ENCODE measurements around the gene ADAMTS12. TPM values are rescaled to one million over a fixed set of nuclear protein-coding genes. Genes with fewer than 3 reads are reported as not detected.

The ADAMTS12 gene
- total and polyA plus RNA-seq, 2 experiments from 2014 or later = 7.8 to 11.5 TPM

- Histone ChIP-seq H2AFZ (no peak overlapping the region), H3K27me3 (replicated peaks; ENCODE audit: insufficient read depth) (no peaks in the 10 kb centered on the region), H3K4me1 (ENCODE audit: insufficient read depth) (peaks cover 20% of the 10 kb centered on the region), H3K9me3 (ENCODE audit: low read depth) (no peaks in the 10 kb centered on the region), H3K9me2 (ENCODE audit: insufficient read depth) (no peaks in the 10 kb centered on the region), H3K4me2 (ENCODE audit: unreplicated experiment) (peak overlapping the region; percentile 70), H3F3A (ENCODE audit: insufficient read depth) (peaks cover 20% of the 10 kb centered on the region), H3K9ac (peak overlapping the region; percentile 31), H3K27ac (peak overlapping the region; percentile 70), H3K79me2 (ENCODE audit: insufficient read depth) (no peaks in the 10 kb centered on the region), H3K4me3 (peak overlapping the region; percentile 22; the same call in 1 of the 2 replicates), H3K36me3 (ENCODE audit: low read depth) (no peaks in the 10 kb centered on the region), H4K20me1 (ENCODE audit: insufficient read depth) (no peaks in the 10 kb centered on the region)
- in situ Hi-C loops (cut with MboI) = no loop called here
- 33 to 37% methylated on average over 1 of the region's 1 CpG for WGBS, 2 experiments (ENCODE audit: low coverage in 1 of 2, low lambda C conversion rate in 2 of 2, missing lambda C conversion rate in 2 of 2)
- TF ChIP-seq EZH2phosphoT487 (IDR thresholded peaks at IDR 0.05; ENCODE audit: insufficient read depth, low read depth) = no peak
- TF ChIP-seq EZH2 (IDR thresholded peaks at IDR 0.05; ENCODE audit: insufficient read depth, poor library complexity, severe bottlenecking) = no peak
- peak; percentile 83 for DNase-seq
These were observed 279.4 kb downstream of the ADAMTS12 start for GRCh38 chr5:33612386-33612785.

- peak; percentile 86 for DNase-seq
- no peaks in the 10 kb centered on the region for H3K36me3 ChIP-seq (ENCODE audit: low read depth)
- H3K9me2 ChIP-seq (ENCODE audit: insufficient read depth) = no peaks in the 10 kb centered on the region
- H2AFZ ChIP-seq = no peak overlapping the region
- H3K27ac ChIP-seq = peak overlapping the region; percentile 70
- 48 to 52% methylated on average over 1 of the region's 1 CpG for WGBS, 2 experiments (ENCODE audit: low coverage in 1 of 2, low lambda C conversion rate in 2 of 2, missing lambda C conversion rate in 2 of 2)
- in situ Hi-C loops (cut with MboI) = no loop called here
- H3K27me3 ChIP-seq (replicated peaks; ENCODE audit: insufficient read depth) = no peaks in the 10 kb centered on the region
- H4K20me1 ChIP-seq (ENCODE audit: insufficient read depth) = no peaks in the 10 kb centered on the region
- H3K4me1 ChIP-seq (ENCODE audit: insufficient read depth) = peaks cover 20% of the 10 kb centered on the region
- peak overlapping the region; percentile 31 for H3K9ac ChIP-seq
- TF ChIP-seq EZH2 (IDR thresholded peaks at IDR 0.05; ENCODE audit: insufficient read depth, poor library complexity, severe bottlenecking) = no peak
- no peak for TF ChIP-seq EZH2phosphoT487 (IDR thresholded peaks at IDR 0.05; ENCODE audit: insufficient read depth, low read depth)
- H3K4me2 ChIP-seq (ENCODE audit: unreplicated experiment) = peak overlapping the region; percentile 70
- peak overlapping the region; percentile 22; the same call in 1 of the 2 replicates for H3K4me3 ChIP-seq
- no peaks in the 10 kb centered on the region for H3K79me2 ChIP-seq (ENCODE audit: insufficient read depth)
- H3F3A ChIP-seq (ENCODE audit: insufficient read depth) = peaks cover 20% of the 10 kb centered on the region
- no peaks in the 10 kb centered on the region for H3K9me3 ChIP-seq (ENCODE audit: low read depth)
These were observed 279.9 kb downstream of the ADAMTS12 start for GRCh38 chr5:33611877-33612276.

GRCh38 chr5:33608344-33609041, 283.3 kb downstream of the ADAMTS12 start:
- in situ Hi-C loops (cut with MboI) = no loop called here
- H3K4me2 ChIP-seq (ENCODE audit: unreplicated experiment) = no peak overlapping the region
- H2AFZ ChIP-seq = no peak overlapping the region
- no peaks in the 10 kb centered on the region for H3K79me2 ChIP-seq (ENCODE audit: insufficient read depth)
- no peaks in the 10 kb centered on the region for H4K20me1 ChIP-seq (ENCODE audit: insufficient read depth)
- peaks cover 20% of the 10 kb centered on the region for H3K4me1 ChIP-seq (ENCODE audit: insufficient read depth)
- H3F3A ChIP-seq (ENCODE audit: insufficient read depth) = peaks cover 20% of the 10 kb centered on the region
- H3K9me2 ChIP-seq (ENCODE audit: insufficient read depth) = no peaks in the 10 kb centered on the region
- H3K27ac ChIP-seq = no peak overlapping the region
- H3K27me3 ChIP-seq (replicated peaks; ENCODE audit: insufficient read depth) = no peaks in the 10 kb centered on the region
- WGBS, 2 experiments (ENCODE audit: low coverage in 1 of 2, low lambda C conversion rate in 2 of 2, missing lambda C conversion rate in 2 of 2) = 82 to 85% methylated on average over 8 of the region's 8 CpGs
- H3K9me3 ChIP-seq (ENCODE audit: low read depth) = no peaks in the 10 kb centered on the region
- no peaks in the 10 kb centered on the region for H3K36me3 ChIP-seq (ENCODE audit: low read depth)
- H3K9ac ChIP-seq = no peak overlapping the region
- DNase-seq = no peak
- TF ChIP-seq EZH2 (IDR thresholded peaks at IDR 0.05; ENCODE audit: insufficient read depth, poor library complexity, severe bottlenecking) (no peak), EZH2phosphoT487 (IDR thresholded peaks at IDR 0.05; ENCODE audit: insufficient read depth, low read depth) (no peak)
- H3K4me3 ChIP-seq = no peak overlapping the region

- Histone ChIP-seq H2AFZ (no peak overlapping the region), H3F3A (ENCODE audit: insufficient read depth) (no peaks in the 10 kb centered on the region), H3K27ac (no peak overlapping the region), H3K27me3 (replicated peaks; ENCODE audit: insufficient read depth) (no peaks in the 10 kb centered on the region), H3K79me2 (ENCODE audit: insufficient read depth) (no peaks in the 10 kb centered on the region), H3K4me1 (ENCODE audit: insufficient read depth) (no peaks in the 10 kb centered on the region), H3K9ac (no peak overlapping the region), H3K4me2 (ENCODE audit: unreplicated experiment) (no peak overlapping the region), H3K36me3 (ENCODE audit: low read depth) (no peaks in the 10 kb centered on the region), H3K4me3 (no peak overlapping the region), H3K9me2 (ENCODE audit: insufficient read depth) (no peaks in the 10 kb centered on the region), H3K9me3 (ENCODE audit: low read depth) (no peaks in the 10 kb centered on the region), H4K20me1 (ENCODE audit: insufficient read depth) (no peaks in the 10 kb centered on the region)
- no peak for DNase-seq
- in situ Hi-C loops (cut with MboI) = no loop called here
- no peak for TF ChIP-seq EZH2phosphoT487 (IDR thresholded peaks at IDR 0.05; ENCODE audit: insufficient read depth, low read depth)
- TF ChIP-seq EZH2 (IDR thresholded peaks at IDR 0.05; ENCODE audit: insufficient read depth, poor library complexity, severe bottlenecking) = no peak
- WGBS, 2 experiments (ENCODE audit: low coverage in 1 of 2, low lambda C conversion rate in 2 of 2, missing lambda C conversion rate in 2 of 2) = 79 to 80% methylated on average over 2 of the region's 2 CpGs
These were observed 287.3 kb downstream of the ADAMTS12 start for GRCh38 chr5:33604503-33604902.

Data from GM23248 (cell line).